Esophagus (tissue), 2 donors: Measurements from ENCODE around the gene TMEM229A. TPM values are rescaled to one million over a fixed set of nuclear protein-coding genes. Genes with fewer than 3 reads are reported as not detected.

ENCODE experiments used
- H3K27ac ChIP-seq, 2 donors: one replicate each; pipeline ENCODE4 v1.5.1; 2013; ENCODE audit warnings: low read depth in 2 of 2, mild to moderate bottlenecking in 2 of 2, inconsistent platforms in 1 of 2, low read length in 1 of 2, moderate library complexity in 1 of 2
- H3K27me3 ChIP-seq, 2 donors: one replicate each; pipeline ENCODE4 v1.6.1; 2013; ENCODE audit warnings: low read length in 2 of 2, control low read depth in 1 of 2, mild to moderate bottlenecking in 1 of 2; ENCODE audit not compliant: insufficient read depth in 2 of 2, control insufficient read depth in 1 of 2
- H3K36me3 ChIP-seq, 2 donors: one replicate each; pipeline ENCODE4 v1.6.1; 2013; ENCODE audit warnings: low read length in 1 of 2; ENCODE audit not compliant: control insufficient read depth in 2 of 2, insufficient read depth in 2 of 2
- H3K4me1 ChIP-seq, 2 donors: one replicate each; pipeline ENCODE4 v1.6.1; 2013; ENCODE audit warnings: low read length in 1 of 2; ENCODE audit not compliant: control insufficient read depth in 2 of 2, insufficient read depth in 2 of 2
- H3K4me3 ChIP-seq, 2 donors: one replicate each; pipeline ENCODE4 v1.5.1; 2013; ENCODE audit warnings: low read length in 2 of 2, mild to moderate bottlenecking in 2 of 2, low read depth in 1 of 2, moderate library complexity in 1 of 2
- H3K9me3 ChIP-seq, 2 donors: one replicate each; pipeline ENCODE4 v1.6.1; 2013; ENCODE audit warnings: mild to moderate bottlenecking in 2 of 2, low read depth in 1 of 2, low read length in 1 of 2, moderate library complexity in 1 of 2; ENCODE audit not compliant: control insufficient read depth in 2 of 2, insufficient read depth in 1 of 2
- WGBS, 2 donors: extraction: QIAGEN DNeasy Blood & Tissue Kit; methylation state at CpG; one replicate each; pipeline ENCODE4 v1.1.7; 2013; 5-methylcytosine and 5-hydroxymethylcytosine counted together
- polyA plus RNA-seq, 2 donors: library from polyadenylated mRNA; stranded (reverse); fragments of 200-250 nt; gene quantifications; one replicate each; pipeline ENCODE4 v1.2.3, GENCODE V29; 2013
- donor health status: healthy with polysubstance abuse.
- donor health status: Bipolar disorder and iron deficiency.

TMEM229A gene
- polyA plus RNA-seq, 2 donors, result not detected

DNA sequence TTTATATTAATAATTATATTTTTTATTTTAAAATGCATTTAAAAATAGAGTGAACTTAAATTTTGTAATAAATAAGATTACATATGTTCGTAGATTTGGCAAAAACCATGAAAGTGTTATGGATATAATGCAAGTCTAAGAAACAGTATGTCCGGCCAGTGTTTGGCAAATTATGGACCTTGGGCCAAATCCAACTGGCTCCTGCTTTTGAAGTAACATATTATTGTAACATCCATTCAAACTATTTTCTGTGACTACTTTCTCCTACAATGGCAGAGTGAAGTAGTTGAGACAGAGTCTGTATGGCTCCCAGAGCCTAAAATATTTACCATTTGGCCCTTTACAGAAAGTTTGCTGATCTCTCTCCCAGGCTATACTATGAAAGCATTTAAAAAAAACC lies 38.9 kb downstream of the TMEM229A start:
- H3K27ac ChIP-seq, result no peak overlapping the region
- no peaks in the 10 kb centered on the region for H3K9me3 ChIP-seq
- H3K4me3 ChIP-seq, result no peak overlapping the region
- 67 to 88% methylated on average over 2 of the region's 2 CpGs for WGBS, 2 donors
- H3K27me3 ChIP-seq, result no peaks in the 10 kb centered on the region
- no peaks in the 10 kb centered on the region for H3K4me1 ChIP-seq
- no peaks in the 10 kb centered on the region for H3K36me3 ChIP-seq

DNA sequence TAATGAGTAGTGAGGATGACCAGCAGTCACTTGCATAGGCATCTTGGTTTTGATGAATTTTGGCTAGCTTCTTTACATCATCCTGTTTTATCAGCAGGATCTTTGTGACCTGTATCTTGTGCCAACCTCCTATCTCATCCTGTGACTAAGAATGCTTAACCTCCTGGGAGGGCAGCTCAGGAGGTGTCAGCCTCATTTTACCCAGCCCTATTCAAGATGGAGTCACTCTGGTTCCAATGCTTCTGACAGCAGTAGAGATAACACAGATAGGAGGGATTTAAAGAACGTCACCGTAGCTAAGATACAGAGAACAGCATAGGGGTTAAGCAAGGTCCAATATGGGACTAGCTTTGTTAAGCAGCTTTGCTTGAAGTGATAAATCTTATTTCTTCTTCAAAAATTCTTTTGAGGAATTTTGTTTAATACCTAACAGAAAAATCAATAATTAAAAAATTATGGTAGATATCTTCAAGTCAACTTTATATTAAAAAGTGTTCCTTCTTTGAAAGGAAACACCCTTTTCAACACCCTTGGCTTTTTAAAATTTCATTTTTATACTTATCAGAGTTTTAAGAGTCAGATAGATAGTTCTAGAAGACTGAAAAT lies 39.9 kb downstream of the TMEM229A start:
- Histone ChIP-seq H3K9me3 (no peaks in the 10 kb centered on the region), H3K4me1 (no peaks in the 10 kb centered on the region), H3K36me3 (no peaks in the 10 kb centered on the region), H3K27ac (no peak overlapping the region), H3K27me3 (no peaks in the 10 kb centered on the region), H3K4me3 (no peak overlapping the region)
- 69 to 71% methylated on average over 2 of the region's 2 CpGs for WGBS, 2 donors

DNA sequence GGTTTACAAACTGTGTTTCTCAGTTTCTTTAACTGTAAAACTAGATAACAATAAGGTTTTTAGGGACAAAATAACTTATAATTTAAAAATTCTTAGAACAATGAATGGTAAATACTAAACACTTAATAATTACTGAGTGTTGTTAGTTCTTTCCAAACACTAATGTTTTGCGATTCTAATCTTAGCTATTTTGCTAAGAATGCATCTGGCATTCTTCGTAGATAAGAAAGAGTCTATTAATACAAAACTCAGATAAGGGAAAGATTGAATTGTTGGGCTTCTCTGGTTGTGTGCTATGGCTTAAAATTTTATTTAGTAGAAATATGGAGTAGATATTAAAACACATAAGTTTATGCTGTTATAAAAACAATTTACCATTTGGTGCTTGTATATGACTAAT lies 45.4 kb downstream of the TMEM229A start:
- no peaks in the 10 kb centered on the region for H3K4me1 ChIP-seq
- no peaks in the 10 kb centered on the region for H3K9me3 ChIP-seq
- 47 to 66% methylated on average over 2 of the region's 2 CpGs for WGBS, 2 donors
- H3K27ac ChIP-seq, result no peak overlapping the region
- H3K27me3 ChIP-seq, result no peaks in the 10 kb centered on the region
- H3K4me3 ChIP-seq, result no peak overlapping the region
- no peaks in the 10 kb centered on the region for H3K36me3 ChIP-seq

Other genes starting within 250 kb of the TMEM229A start
- not detected for gene HYAL4, start 187.9 kb downstream of the TMEM229A start, polyA plus RNA-seq
- not detected for gene SPAM1, start 107.8 kb downstream of the TMEM229A start, polyA plus RNA-seq